ENCODE data around the gene MBNL1. TPM values are rescaled to one million over a fixed set of nuclear protein-coding genes. Genes with fewer than 3 reads are reported as not detected.

Gene MBNL1
- total and polyA plus RNA-seq, 4 donors = 17.1 to 110 (median 62.3) TPM

- no peak overlapping the region for H3K4me3 ChIP-seq (ENCODE audit: low read depth in 1 of 3, low read length in 3 of 3)
- 93% methylated on average over 4 of the region's 4 CpGs for WGBS
- peaks cover 0 to 5% (median 0%) of the 10 kb centered on the region in 4 donors for H3K36me3 ChIP-seq (ENCODE audit: control insufficient read depth in 4 of 4, insufficient read depth in 3 of 4, low read depth in 1 of 4, low read length in 3 of 4)
- no peak for TF ChIP-seq CTCF (IDR thresholded peaks at IDR 0.05; ENCODE audit: low read depth, low read length, missing input control)
- TF ChIP-seq EGR1 (IDR thresholded peaks at IDR 0.05; ENCODE audit: low read depth in 2 of 2) = no peak
- no peak for TF ChIP-seq YY1 (IDR thresholded peaks at IDR 0.05)
- TF ChIP-seq JUND (IDR thresholded peaks at IDR 0.05) = no peak
- TF ChIP-seq SP1 (IDR thresholded peaks at IDR 0.05) = no peak
- TF ChIP-seq HNF4G (IDR thresholded peaks at IDR 0.05) = no peak
- TF ChIP-seq FOXA2 (IDR thresholded peaks at IDR 0.05) = no peak
- TF ChIP-seq MAX (IDR thresholded peaks at IDR 0.05) = no peak
- TF ChIP-seq NR2F2 (IDR thresholded peaks at IDR 0.05) = no peak
- no peak for DNase-seq (ENCODE audit: low spot score)
- no peaks in the 10 kb centered on the region for H3K27me3 ChIP-seq (ENCODE audit: control insufficient read depth in 4 of 4, insufficient read depth in 4 of 4, low read length in 3 of 4)
- no peak overlapping the region for H3K27ac ChIP-seq (ENCODE audit: low read depth in 1 of 2, low read length in 2 of 2)
- no peak overlapping the region for H3K9ac ChIP-seq (ENCODE audit: low read depth in 1 of 2, low read length in 2 of 2)
- H3K4me1 ChIP-seq (ENCODE audit: control insufficient read depth in 4 of 4, insufficient read depth in 4 of 4, low read length in 3 of 4) = peaks cover 0 to 6% (median under 1%) of the 10 kb centered on the region in 4 donors
- H3K9me3 ChIP-seq (ENCODE audit: control insufficient read depth in 4 of 4, low read length in 3 of 4) = no peaks in the 10 kb centered on the region
Measured at GRCh38 chr3:152470095-152470494, 201.4 kb downstream of the MBNL1 start.

GRCh38 chr3:152470893-152471292, 202.2 kb downstream of the MBNL1 start:
- H3K4me1 ChIP-seq (ENCODE audit: control insufficient read depth in 4 of 4, insufficient read depth in 4 of 4, low read length in 3 of 4) = peaks cover 0 to 6% (median under 1%) of the 10 kb centered on the region in 4 donors

More at GRCh38 chr3:152470893-152471292, 202.2 kb downstream of the MBNL1 start:
- Histone ChIP-seq H3K36me3 (ENCODE audit: control insufficient read depth in 4 of 4, insufficient read depth in 3 of 4, low read depth in 1 of 4, low read length in 3 of 4) (no peaks in the 10 kb centered on the region), H3K27ac (ENCODE audit: low read depth in 1 of 2, low read length in 2 of 2) (no peak overlapping the region), H3K4me3 (ENCODE audit: low read depth in 1 of 3, low read length in 3 of 3) (no peak overlapping the region), H3K27me3 (ENCODE audit: control insufficient read depth in 4 of 4, insufficient read depth in 4 of 4, low read length in 3 of 4) (no peaks in the 10 kb centered on the region), H3K9me3 (ENCODE audit: control insufficient read depth in 4 of 4, low read length in 3 of 4) (no peaks in the 10 kb centered on the region), H3K9ac (ENCODE audit: low read depth in 1 of 2, low read length in 2 of 2) (no peak overlapping the region)
- WGBS = 67% methylated on average over 1 of the region's 1 CpG
- TF ChIP-seq EGR1 (IDR thresholded peaks at IDR 0.05; ENCODE audit: low read depth in 2 of 2) (no peak), RXRA (IDR thresholded peaks at IDR 0.05) (no peak), RAD21 (IDR thresholded peaks at IDR 0.05) (no peak), TAF1 (conservative IDR thresholded peaks at IDR 0.05) (no peak), HNF4A (conservative IDR thresholded peaks at IDR 0.05) (no peak), FOXA2 (IDR thresholded peaks at IDR 0.05) (no peak), REST (IDR thresholded peaks at IDR 0.05) (no peak), SP1 (IDR thresholded peaks at IDR 0.05) (no peak), CTCF (IDR thresholded peaks at IDR 0.05; ENCODE audit: low read depth, low read length, missing input control) (no peak), HNF4G (IDR thresholded peaks at IDR 0.05) (no peak), MAX (IDR thresholded peaks at IDR 0.05) (no peak), JUND (IDR thresholded peaks at IDR 0.05) (no peak), YY1 (IDR thresholded peaks at IDR 0.05) (no peak), NR2F2 (IDR thresholded peaks at IDR 0.05) (no peak), ATF3 (IDR thresholded peaks at IDR 0.05) (no peak), FOXA1 (IDR thresholded peaks at IDR 0.05) (no peak), ZBTB33 (IDR thresholded peaks at IDR 0.05) (no peak)
- DNase-seq (ENCODE audit: low spot score) = no peak

Measured in liver (tissue), 9 donors.